GM21717 (cell line): Measurements from ENCODE around the gene CHEK2.
"Not testable (repeated sequence)": the region's sequence is repeated elsewhere in the genome, so short reads cannot be mapped to it uniquely, and the experiment has no call there.

ENCODE experiments used
- ATAC-seq: cut with Tn5 transposase; IDR thresholded peaks from one replicate; pipeline ENCODE4 v1.9.1; 2021; ENCODE audit warnings: mild to moderate bottlenecking, moderate library complexity; ENCODE audit not compliant: unreplicated experiment

CHEK2 gene

DNA sequence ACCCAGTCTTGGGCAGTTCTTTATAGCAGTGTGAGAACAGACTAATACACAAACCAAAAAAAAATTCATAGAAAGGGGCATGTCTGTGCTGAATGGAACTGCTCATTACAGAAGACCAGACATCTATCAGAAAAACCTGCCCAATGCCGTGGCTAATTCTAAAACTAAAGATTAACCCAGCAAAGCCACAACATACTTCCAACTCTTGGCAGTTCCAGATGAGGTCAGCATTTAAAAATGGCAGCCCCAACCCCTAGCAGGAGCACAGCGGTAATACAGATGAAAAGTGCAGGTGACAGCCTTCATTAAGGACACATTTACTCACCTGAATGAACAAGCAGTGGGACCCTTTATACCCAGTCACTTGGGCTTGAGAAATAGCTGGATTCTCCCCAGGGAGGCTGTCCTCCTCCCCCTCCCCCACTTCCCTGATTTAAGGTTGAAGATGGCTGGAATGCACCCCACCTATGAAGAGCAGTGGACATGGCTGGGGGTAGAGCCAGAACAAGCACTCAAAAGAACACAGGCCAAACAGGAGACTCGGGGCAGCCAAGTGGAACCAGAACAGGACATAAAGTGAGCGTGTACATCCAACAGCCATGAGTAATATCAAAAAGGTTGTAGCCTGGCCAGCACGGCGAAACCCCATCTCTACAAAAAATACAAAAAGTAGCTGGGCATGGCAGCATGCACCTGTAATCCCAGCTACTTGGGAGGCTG is 48.4 kb downstream of the CHEK2 start:
- ATAC-seq = not testable (repeated sequence)

DNA sequence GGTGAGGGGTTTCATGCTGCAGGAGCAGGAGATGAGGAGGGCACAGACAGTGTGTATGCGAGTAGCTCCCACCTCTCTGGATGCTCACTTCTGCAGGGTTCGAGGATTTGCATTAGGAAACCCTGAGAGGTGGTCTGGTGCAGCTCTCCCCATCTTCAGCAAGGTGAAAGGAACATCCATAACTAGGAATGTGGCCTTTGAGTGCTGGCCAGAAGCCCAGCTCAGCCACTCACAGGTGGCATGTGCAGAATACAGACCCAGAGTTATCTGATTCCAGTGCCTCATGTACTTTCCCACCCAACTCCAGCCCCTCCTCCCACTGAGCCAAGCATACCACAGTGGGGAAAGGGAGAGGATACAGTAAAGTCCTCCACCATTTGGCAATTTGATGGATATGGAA is 51.8 kb downstream of the CHEK2 start:
- ATAC-seq = not testable (repeated sequence)

DNA sequence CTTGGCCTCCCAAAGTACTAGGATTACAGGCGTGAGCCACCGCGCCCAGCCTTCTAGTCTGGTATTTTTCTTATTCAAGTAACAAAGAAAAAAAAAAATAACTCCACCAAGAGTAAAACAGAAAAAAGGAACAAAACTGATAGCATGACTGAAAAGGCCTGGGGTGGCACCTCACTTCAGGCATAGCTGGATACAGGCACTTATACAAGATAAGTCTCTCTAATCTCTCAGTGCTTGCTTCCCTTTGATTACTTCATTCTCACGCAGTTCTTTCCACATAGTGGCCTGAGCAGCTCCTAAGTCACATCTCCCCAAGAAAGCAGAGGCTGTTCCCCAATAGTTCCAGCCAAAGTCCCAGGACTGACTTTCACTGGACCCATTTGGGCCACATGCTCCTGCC is 58.7 kb downstream of the CHEK2 start:
- not testable (repeated sequence) for ATAC-seq

DNA sequence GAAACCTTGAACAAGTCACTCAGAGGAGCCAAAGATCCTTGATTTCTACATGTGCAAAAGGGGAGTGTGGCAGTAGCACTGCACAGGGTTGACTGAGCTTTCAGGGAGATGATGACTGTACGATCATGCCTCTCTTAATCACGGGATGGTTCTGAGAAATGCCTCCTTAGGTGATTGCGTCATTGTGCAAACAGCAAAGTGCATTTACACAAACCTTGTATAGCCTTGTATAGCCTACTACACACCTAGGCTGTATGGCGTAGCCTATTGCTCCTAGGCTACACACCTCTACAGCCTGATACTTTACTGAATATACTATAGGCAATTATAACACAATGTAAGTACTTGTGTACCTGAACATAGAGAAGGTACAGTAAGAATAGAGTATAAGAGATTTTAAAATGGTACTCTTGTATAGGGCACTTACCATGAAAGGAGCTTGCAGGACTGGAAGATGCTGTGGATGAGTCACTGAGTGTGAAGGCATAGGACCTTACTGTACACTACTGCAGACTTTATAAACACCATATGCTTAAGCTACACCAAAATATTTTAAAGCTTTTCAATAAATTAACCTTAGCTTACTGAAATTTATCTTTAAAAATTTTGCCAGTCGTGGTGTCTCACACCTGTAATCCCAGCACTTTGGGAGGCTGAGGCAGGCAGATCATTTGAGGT is 60.7 kb downstream of the CHEK2 start:
- ATAC-seq = not testable (repeated sequence)

DNA sequence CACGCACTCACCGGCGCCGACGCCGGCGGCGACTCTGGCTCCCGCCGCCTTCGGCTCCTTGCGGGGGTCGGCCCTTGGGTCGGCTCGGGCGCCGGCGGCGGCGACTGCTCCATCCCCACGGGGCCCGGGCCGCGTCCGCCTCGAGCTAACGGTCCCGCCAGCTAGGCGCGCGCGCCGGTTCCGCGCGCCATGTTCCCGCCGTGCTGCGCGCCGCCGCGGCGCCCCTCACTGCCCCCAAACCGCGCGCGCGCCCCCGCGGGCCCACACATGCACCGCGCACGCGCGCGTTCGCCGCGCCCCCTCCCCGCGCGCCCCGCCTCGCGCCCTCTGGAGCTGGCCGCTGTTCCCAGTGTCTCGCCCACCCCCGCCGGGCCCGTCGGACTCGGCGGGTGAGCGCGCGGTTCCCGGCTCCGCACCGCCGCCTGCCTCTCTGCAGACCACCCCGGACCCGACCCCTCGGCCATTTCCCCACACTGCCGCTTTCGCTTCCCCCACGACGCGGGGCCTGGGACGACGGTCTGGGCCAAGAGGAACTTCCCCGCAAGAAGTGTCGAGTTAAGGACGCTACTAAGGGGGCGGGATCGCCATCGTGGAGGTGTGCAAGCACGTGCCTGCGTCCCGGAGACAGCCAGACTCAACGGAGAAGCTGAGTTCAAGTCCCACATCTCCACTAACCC is 61.9 kb downstream of the CHEK2 start, which contains the start of gene TTC28:
TTC28 (minus strand) TSS at position 230 of the 677 bp plus-strand sequence; CDS start at position 113, 117 bp downstream.
- not testable (repeated sequence) for ATAC-seq

DNA sequence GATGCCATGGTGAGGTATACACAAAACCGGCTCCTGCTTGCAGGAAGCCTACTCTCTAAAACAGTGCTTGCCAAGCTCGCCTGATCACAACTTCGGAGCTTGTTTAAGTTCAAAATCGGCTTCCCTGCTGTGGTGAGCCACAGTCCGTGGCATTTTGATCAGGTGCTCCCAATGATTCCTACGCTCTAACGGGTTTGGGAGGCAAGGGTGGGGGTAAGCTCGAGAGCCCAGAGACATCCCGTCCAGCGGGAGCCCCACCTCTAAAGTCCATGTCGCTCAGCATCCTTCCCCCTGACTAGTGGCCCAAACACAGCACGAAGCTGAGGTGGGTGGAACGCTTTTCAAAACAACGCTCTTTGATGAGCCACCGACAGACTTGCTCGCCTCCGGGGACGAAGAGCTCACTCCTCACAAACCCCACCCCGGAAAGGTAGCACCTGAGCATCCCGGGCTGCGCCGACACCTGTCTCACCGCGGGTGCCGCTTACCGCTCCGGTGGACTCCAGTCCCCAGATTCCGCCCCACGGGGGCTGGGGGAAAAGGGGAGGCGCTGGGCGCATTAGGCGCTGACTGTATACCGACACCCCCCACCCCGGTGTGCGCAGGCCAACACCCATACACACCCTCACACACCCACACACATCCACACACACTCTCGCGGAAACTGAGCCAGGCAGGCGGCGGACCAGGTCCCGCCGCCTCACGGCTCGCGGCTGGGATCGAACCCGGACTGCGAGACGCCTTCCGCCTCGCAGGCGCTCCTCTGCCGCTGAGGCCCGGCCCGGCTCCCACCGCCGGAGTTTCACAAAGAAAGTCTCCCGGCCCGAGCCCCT is 62.6 kb downstream of the CHEK2 start:
- ATAC-seq = not testable (repeated sequence)

DNA sequence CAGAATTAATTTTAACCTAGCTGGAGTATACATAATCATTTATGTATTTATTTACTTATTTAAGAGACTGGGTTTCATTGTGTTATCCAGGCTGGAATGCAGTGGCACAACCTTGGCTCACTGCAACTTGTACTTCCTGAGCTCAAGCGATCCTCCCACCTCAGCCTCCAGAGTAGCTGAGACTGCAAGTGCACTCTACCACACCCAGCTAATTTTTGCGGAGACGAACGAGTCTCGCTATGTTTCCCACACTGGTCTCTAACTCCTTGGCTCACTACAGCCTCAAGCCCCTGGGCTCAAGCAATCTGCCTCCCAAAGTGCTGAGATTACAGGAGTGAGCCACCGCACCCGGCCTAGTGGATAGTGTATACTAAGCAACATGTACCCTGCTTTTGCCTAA is 63.5 kb downstream of the CHEK2 start:
- not testable (repeated sequence) for ATAC-seq

DNA sequence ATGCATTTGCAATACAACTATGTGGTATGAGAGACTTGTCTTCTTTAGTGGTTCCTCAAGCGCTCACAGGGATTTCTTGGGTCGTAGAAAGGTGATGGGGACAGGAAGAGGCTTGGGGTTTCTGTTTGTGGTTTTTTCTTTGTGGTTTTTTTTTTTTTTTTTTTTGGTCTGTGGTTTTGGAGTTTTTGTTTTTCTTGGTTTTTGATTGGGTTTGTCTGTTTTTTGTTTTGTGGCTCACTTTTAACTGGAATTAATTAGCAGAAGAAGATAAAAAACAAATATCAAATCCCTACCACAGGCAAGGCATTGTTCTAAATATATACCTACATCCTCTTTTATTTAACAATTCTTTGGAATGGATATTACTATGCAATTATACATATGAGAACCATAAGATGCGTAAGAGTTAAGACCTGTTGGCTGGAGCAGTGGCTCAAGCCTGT is 67.5 kb downstream of the CHEK2 start:
- ATAC-seq = peak; percentile 73

DNA sequence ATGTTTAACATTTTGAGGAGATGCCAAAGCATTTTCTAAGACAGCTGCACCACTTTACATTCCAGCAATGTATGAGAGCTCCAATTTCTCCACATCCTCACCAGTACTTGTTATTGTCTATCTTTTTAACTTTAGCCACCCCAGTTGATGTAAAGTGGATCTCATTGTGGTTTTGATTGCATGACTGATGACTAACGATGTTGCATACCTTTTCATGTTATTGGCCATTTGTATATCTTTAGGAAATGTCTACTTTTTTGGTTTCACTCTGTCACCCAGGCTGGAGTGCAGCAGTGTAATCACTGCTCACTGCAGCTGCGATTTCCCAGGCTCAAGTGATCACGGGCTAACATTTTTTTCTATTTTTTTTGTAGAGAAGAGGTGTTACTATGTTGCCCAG is 70.9 kb downstream of the CHEK2 start:
- ATAC-seq = no peak

DNA sequence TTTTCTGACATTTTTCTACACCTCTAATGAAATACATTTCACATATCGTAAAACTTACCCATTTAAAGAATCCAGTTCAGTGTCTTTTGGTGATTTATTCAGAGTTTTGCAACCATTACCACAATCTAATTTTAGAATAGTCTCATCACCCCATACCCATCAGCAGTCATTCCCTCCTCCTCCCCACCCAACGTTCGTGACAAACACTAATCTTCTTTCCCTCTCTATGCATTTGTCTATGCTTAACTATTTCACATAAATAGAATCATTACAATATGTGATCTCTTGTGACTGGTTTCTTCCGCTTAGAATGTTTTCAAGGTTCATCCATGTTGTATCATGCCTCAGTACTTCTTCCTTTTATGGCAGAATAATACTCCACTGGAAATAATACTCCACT is 71.5 kb downstream of the CHEK2 start:
- ATAC-seq = no peak

DNA sequence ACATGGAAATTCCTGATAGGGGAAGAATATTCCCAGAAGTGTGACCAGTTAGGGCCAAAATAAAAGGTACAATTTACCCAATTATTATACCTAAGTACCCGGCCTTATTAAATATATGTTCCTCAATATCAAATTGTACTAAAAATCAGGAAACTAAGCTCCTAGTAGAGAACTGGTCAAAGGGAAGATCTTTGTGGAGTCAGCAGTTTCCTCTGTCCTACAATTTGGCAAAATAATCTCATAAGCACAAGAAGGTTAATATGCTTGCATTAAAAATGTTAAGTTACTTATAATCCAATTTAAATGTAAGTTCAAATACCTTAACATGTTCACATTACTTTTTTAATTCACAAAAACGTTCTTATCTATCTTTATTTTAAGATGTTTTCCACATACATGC is 72.2 kb downstream of the CHEK2 start:
- ATAC-seq = no peak

DNA sequence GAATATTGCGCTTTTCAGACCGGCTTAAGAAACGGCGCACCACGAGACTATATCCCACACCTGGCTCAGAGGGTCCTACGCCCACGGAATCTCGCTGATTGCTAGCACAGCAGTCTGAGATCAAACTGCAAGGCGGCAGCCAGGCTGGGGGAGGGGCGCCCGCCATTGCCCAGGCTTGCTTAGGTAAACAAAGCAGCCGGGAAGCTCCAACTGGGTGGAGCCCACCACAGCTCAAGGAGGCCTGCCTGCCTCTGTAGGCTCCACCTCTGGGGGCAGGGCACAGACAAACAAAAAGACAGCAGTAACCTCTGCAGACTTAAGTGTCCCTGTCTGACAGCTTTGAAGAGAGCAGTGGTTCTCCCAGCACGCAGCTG is 78.1 kb downstream of the CHEK2 start:
- ATAC-seq = not testable (repeated sequence)

DNA sequence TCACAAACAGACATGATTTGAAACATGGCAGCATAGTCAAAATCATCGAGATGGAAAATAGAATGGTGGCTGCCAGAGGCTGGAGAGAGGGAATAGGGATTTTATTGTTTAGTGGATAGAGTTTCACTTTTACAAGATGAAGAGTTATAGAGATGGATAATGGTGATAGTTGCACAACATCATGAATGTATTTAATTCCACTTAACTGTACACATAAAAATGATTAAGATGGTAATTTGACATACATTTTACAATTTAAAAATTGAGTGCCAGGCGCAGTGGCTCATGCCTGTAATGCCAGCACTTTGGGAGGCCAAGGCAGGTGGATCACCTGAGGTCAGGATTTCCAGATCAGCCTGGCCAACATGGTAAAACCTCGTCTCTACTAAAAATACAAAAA is 83.2 kb downstream of the CHEK2 start:
- ATAC-seq = no peak

DNA sequence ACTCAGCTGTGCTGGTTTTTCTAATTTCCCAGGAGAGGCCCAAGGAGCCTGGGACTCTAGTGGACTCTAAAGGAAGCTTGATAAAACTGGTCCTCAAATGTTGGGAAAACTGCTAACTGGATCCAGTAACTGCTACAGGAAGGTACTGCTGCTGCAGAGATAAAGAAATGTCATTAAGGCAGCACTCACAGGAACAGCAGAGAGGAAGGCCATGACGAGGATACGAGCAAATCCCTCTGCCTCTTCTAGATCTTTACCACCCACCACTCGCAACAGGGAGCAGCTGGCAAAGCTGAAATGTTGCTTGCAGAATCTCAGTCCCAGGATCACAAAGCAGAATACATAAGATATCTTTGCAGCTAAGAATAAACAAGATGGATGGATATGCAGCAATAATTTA is 85.4 kb downstream of the CHEK2 start:
- no peak for ATAC-seq

DNA sequence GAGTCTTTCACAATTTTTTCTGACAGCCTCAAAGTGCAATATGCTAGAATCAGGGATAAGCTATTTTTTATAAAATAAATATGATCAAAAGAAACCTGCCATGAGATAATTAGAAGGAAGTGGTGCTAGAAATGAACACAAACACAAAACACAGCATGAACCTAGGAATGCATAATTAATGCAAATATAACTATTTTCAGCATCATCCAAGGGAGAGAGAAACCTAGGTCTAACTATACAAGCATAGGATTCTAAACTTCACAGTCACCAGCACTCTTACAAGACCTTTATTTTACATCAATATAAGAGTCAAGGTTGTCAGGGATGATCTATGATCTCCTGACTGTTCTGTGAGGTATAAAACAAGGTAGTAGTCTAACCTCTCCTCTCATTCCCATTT is 91.2 kb downstream of the CHEK2 start:
- ATAC-seq = no peak

DNA sequence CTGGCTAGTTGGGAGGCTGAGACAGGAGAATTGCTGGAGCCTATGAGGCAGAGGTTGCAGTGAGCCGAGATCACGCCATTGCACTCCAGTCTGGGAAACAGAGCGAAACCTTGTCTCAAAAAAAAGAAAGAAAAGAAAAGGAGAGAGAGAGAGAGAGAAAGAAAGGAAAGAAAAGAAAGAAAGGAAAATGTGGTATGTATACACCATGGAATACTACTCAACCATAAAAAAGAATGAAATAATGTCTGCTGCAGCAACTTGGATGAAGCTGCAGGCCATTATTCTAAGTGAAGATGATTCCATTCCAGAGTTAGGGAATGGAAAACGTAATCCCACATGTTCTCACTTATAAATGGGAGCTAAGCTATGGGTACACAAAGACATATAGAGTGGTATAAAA is 92.8 kb downstream of the CHEK2 start:
- no peak for ATAC-seq

DNA sequence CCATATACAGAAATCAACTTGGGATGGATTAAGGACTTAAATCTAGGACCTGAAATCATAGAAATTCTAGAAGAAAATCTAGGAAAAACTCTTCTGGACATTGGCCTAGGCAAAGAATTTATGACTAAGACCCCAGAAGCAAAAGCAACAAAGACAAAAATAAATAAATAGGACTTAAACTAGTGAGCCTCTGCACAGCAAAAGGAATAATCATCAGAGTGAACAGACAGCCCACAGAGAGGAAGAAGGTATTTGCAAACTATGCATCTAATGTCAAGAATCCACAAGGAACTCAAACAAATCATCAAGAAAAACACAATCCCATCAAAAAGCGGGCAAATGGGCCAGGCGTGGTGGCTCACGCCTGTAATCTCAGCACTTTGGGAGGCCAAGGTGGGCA is 94.4 kb downstream of the CHEK2 start:
- no peak for ATAC-seq

DNA sequence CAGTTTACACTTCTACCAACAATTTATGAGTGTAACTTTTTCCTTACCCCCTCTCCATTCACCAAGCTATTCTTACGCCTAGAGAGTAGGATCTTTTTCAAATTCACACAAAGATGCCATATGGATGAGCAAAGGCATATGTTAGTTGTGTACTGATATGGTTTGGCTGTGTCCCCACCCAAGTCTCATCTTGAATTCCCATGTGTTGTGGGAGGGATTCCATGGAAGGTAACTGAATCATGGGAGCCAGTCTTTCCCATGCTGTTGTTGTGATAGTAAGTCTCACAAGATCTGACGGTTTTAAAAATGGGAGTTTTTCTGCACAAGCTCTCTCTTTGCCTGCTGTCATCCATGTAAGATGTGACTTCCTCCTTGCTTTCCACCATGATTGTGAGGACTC is 102.3 kb downstream of the CHEK2 start:
- ATAC-seq = no peak
